ENCODE measurements around the gene NCF2.

The NCF2 gene

DNA sequence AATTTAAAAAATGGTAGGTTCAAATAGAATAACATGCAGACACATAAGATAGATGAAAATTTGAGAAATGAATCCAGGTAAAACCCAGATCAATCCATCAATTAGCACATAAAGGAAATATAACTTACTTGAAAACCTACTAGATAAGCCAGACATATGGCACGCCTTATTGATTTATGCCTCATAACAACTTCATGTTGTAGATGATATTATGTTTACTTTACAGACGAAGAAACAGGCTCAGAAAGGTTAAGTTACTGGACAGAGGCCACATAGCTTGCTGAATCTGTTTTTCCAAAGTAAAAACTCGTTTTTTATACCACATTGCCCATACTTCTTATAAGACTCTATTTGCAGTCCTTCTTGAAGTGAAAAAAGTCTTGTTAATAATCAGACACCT, 22.1 kb upstream of the NCF2 start:
- no peak overlapping the region for H3K4me3 ChIP-seq (ENCODE audit: low read depth, low read length)

DNA sequence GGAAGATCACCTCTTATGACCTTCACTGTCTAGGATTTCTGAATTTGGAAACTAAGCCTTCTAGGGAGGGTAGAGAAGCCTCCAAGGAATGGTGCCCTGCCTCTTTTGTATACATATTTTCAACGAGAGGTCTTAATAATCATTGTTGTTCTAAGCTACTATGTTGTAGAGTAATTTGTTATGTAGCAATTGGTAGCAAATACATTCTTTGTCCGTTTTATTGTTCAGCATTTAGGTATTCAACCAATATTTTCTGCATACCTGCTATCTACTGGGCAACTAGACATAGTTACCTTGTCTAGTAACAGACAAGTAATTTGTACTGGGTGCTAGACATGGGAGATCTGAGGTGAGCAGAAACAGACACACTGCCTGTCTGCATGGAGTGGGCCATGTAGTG, 20.8 kb upstream of the NCF2 start:
- H3K4me3 ChIP-seq (ENCODE audit: low read depth, low read length) = no peak overlapping the region

DNA sequence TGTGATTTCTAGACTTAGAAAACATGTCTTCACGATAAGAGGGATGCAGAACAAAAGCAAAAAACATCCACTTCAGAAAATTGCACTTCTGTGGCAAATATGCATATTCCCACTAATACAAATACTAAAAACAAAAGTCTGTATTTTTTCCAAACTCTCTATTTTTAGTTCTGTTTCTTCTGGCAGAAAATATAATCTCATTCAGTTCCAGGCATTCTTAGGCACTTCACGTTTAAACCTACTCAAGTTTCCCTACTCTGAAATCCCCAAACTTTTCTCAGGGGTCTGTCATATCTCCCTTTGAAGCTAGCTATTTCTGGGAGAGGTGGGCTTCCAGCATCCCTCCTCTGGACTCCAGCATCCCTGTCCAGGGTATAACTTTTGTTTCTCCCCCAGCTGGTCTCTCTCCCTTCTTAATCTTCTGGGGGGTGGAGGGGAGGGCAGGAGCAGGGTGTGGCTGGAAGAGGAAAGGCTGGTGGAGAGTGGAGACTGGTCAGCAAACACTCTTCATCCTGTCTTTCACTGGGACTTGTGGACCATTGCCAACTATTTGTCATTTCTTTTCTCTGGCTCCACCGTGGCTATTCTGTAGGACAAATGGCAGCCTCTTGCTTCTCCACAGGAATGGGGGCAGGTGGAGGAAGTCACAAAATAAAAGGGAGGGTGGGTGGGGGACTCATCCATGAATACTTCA, 19.6 kb upstream of the NCF2 start:
- H3K4me3 ChIP-seq (ENCODE audit: low read depth, low read length) = no peak overlapping the region

DNA sequence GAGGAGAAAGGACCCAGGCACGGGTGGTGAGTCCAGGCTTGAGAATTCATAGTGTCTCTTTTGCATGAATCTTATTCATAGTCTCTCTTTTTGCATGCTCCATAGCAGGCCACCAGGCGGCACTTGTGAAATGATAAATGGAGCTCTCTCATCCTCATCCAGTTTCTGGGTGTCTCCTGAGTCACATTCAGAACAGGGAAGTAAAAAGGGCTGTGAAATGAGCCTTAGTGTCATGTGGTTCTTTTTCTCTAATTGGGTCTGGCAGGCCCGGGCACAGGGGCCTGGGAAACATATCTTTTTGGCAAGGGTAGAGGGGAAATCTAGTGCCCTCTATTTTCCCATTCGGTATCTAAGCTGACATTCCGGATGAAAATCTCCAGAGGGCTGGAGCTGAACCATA, 19.1 kb upstream of the NCF2 start:
- H3K4me3 ChIP-seq (ENCODE audit: low read depth, low read length) = no peak overlapping the region

DNA sequence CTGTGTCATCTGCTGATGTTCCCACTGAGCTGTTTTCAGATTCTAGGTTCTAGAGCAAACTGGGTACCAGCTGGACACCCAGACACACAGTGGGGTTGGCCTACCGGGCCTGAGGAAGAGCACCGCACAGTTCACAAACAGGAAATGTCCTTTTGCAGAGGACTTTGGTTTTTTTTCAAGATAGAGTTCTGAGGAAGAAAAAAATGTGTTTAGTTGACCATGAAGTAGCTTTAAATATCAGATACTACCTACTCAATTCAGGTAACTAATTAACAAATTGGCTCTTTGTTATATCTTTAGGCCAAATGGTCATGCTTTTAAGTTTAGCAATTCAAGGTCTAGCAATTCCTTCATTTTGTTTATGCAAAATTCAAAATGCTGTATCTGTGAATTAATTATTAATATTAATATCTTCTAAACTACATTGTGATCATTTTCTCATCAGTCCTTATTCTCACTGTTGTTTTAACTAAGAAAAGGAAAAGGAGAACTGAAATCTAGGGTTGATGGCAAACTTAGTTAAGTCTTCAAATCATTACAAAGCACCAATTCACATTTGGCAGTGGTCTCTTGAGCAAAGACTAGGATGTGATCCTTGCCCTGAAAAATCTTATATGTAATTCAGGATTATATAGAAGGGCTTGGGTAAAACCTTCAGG, 17.2 kb upstream of the NCF2 start:
- H3K4me3 ChIP-seq (ENCODE audit: low read depth, low read length) = no peak overlapping the region

DNA sequence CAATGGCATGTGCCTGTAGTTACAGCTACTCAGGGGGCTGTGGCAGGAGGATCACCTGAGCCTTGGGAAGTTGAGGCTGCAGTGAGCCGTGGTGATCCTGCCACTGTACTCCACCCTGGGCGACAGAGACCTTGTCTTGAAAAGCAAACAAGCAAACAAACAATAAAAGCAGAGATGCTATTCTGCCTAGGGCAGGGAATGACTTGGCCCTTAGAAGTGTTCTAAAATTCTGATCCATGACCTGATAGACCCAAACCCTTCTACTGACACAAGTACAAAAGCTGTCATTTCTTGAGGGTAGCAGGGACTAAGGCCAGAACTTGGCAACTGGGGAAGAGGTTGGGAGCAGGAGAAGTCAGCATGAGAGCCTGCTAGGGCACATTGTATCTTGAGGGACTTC, 15.6 kb upstream of the NCF2 start:
- no peak overlapping the region for H3K4me3 ChIP-seq (ENCODE audit: low read depth, low read length)

DNA sequence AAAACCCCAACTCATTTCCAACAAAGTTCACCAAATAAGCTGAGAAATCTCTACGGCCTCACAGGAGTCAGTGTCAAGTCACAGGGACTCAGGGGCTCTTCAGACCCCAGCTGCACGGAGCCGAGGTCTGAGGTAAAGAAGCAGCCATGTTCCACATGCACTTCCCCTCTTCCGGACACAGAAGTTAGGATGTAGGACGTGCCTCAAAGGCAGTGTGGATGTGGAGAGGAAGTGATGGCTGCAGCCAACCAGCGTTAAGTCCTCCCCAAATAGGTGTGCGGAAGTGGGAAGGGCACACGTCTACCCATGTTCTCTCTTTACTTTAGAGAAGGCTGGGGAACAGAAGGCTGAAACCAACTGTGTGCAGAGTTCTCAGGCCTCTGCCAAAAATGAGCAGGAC, 14.6 kb upstream of the NCF2 start:
- H3K4me3 ChIP-seq (ENCODE audit: low read depth, low read length) = no peak overlapping the region

DNA sequence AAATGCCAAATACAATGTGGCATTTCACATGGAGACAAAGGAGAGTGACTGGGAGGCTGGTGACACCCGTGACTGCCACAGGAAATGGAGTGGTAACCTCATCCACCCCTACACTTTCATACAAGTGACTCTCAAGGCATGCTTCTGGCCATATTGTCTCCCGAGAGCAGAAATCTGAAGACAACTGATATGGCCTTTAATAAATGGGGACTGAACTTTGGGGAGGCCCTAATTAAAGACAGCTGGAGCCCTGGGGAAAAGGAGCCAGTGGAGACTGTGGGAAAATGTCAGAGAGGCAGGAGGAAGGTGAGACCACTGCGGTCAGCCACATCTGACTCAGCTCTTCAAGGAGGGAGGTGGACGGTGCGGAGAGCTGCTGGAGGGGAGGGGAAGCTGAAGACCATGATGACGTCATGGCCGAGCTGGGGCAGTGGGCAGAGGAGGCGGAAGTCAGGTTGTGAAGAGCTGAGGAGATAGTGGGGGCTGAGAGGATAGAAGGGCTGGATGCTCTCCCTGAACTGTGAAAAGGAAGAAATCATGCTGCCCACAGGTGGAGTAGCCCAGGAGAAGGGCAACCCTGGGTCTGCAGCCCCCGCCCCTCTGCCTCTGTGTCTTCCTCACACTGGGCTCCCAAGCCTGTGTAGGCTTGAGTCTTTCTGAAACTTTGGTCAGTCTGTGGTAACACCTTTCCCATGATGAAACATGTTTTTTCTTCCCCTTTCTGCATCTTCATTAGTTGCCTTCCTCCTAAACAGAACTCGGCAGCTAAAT, 14.0 kb upstream of the NCF2 start:
- no peak overlapping the region for H3K4me3 ChIP-seq (ENCODE audit: low read depth, low read length)

DNA sequence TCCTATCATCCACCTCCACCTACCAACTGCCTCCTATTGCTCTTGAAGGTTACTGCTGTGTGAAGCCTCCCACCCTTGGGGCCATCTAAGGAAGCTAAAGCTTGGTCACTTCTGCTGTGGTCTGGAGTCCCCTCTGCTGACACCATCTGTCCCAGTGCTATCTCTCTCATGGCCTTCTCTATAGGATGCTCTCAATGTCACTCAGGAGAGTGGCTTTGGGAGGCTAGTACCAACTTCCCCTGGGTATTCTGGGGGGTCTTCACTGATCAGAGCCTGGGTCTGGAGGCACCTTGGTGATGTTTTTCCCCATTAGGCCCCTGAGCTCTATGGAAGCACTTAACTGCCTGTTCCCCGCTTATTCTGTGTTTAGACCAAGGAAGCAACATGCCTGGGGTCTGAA, 12.3 kb upstream of the NCF2 start:
- H3K4me3 ChIP-seq (ENCODE audit: low read depth, low read length) = no peak overlapping the region

DNA sequence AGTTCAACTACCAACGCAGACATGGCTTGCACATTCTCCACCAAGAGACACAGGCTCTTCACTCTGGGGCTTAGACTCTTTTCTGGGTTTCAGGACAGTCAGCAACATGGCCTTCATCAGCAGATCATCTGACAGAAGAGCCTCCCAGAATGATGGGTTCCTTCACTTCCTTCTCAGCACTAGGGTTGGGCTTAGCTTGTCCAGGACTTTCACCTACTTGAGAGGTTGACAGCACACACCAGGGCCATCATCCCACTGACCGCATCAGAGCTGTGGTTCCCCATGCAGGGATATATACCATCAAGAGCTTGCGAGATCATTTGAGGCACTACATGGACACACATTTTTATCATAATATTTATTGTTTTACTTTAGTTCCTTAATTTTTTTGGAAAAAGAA, 10.4 kb upstream of the NCF2 start:
- H3K4me3 ChIP-seq (ENCODE audit: low read depth, low read length) = no peak overlapping the region

DNA sequence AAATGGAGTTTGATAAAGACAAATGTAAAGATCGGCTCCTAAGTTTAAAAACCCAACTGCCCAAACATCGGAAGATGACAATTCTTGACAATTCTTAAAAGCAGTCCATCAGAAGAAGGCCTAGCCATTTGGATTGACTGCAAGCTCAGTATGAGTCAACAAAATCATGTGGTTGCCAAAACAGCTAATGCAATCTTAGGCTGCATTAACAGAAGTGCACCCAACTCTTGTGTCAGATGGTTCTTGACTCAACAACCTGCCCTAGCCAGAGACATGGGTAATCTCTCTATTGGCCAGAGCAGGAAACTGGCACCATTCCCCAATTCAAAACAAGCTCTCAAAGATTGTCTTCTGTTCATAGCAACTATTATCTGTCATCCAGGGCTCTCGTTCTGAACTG, 9.9 kb upstream of the NCF2 start:
- no peak overlapping the region for H3K4me3 ChIP-seq (ENCODE audit: low read depth, low read length)

DNA sequence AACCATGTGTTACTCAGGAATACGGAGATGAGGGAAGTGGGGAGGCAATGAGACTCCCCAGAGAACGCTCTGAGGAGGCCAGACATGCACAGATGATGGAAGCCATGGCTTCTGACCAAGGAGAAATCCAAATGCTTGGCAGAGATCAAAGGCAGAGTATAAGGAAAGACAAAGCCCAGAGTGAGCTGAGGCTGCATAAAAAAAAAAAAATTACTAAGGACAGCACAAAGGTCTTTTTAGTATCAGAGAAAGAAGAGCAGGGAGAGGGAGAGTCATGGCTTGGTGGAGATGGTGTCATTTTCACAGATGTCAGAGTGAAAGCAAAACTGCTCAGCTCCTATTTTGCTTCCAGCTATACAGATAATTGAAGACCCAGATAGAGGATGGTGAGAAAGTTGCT, 8.1 kb upstream of the NCF2 start:
- H3K4me3 ChIP-seq (ENCODE audit: low read depth, low read length) = no peak overlapping the region

DNA sequence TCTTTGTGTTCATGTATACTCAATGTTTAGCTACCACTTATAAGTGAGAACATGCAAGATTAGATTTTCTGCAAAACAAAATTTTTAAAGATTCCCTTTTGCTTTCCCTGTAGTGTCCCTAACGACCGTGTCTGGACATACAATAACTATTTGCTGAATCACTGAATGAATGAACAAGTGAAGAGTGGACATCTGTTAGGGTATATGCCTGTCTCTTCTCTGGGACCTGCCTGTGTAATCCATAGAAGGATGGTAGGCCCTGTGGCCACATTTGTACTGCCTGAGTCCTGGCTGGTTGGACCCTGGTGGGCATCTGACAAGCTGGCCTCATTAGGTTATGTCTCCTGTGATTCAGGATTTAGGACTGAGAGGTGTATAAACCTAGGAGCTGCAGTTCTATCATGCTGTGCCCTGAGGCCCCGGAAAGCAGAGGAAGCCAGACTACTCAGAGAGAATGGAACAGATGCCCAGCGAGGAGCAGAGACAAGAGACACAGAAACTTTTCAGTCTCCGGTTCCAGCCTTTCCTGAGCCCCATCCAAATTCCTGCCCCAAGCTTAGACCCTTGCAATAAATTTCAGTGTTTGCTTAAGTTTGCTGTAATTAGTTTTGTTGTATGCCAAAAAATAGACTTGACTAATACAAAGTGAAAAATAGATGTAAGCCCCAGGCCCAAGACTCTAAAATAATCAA, 7.5 kb upstream of the NCF2 start:
- no peak overlapping the region for H3K4me3 ChIP-seq (ENCODE audit: low read depth, low read length)

DNA sequence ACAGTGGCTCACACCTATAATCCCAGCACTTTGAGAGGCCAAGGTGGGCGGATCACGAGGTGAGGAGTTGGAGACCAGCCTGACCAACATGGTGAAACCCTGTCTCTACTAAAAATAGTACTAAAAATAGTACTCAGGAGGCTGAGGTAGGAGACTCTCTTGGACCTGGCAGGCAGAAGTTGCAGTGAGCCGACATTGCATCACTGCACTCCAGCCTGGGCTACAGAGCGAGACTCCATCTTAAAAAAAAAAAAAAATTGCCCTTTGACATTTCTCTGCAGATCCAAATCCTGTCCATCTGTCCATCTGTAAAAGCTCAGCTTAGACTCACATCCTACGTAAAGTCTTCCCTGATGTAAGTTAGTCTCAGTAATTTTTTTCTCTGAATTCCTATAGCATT, 6.2 kb upstream of the NCF2 start:
- no peak overlapping the region for H3K4me3 ChIP-seq (ENCODE audit: low read depth, low read length)

DNA sequence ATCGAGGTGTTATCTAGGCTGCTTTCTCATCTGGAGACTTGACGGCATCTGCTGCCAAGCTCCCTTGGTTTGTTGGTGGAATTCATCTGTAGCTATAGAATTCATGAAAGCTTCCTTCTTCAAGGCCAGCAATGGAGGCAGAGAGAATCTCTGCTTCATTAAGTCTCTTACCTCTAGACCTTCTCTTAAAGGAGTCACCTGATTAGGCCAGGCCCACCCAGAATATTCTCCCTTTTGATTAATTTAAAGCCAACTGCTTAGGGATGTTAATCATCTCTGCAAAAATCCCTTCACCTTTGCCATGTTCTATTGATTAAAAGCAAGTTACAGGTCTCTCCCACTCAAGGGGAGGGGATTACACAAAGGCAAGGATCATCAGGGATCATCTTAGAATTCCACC, 5.3 kb upstream of the NCF2 start:
- no peak overlapping the region for H3K4me3 ChIP-seq (ENCODE audit: low read depth, low read length)

DNA sequence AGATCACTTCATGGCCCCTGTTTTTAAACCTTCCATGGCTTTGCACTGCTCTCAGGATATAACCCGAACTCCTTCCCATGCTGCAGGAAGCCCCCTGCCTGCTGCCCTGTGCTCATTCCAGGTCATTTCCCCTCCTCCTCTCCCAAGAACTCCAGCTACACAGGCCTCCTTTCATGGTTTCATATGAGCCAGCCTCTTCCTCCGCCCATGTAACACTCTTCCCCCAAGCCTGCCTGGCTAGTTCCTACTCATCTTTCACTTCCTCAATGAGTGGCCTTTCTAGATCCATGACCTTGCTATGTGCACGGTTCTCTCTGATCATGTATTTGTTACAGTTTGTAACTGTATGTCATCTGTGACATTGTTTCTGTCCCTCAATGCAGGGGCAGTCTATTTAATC, 3.1 kb upstream of the NCF2 start:
- H3K4me3 ChIP-seq (ENCODE audit: low read depth, low read length) = no peak overlapping the region

DNA sequence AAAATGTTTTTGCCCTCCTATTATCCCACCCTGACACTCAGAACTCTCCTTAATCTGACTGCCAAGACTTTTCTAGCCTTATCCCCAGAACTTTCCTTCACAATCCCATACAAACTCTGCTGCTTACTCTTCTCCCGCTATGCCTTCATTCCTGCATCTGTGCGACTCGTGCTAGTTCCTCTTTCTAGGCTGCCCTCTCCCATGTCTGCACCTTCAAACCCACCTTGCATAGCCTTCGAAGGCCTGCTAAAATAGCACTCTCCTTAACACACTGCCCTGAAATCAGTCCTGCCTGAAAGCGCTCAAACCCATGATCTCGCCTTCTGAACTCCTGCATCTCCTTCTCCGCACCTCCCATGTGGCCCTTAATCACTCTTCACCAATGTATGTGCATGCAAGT, 2.5 kb upstream of the NCF2 start:
- H3K4me3 ChIP-seq (ENCODE audit: low read depth, low read length) = no peak overlapping the region

DNA sequence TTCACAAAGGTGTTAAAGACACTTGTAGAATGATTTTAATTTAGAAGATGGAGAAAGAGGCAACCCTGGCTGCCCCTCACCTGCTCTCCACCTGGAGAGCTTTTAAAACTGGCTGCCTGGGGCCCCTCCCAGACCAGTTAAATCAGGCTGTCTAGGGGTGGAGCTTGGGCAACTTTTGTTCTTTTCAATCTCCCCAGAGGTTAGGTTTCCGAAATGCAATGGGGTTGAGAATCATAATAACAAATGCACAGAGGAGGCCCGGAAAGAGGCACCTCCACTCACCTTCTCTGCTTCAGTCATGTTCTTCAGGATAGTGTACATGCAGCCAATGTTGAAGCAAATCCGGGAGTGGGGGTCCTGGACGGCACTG, 400 bp downstream of the NCF2 start:
- no peak overlapping the region for H3K4me3 ChIP-seq (ENCODE audit: low read depth, low read length)

DNA sequence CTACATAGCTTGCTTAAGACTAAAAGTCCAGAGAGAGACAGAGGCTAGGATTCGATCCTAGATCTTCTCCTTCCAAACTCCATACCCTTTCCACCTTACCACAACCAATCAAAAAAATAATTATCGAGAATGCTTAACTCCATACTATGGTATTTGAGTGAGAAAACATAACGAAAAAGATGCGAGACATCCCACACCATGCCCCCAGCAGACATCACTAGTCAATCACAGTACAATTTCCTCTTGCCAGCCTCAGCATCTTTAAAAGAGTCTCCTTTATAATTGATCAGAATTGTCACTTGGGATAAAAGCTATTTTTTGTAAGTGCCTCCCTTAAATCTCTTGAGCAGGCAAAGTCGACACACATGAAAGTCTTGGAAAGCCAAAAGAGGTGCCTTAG, 875 bp downstream of the NCF2 start:
- no peak overlapping the region for H3K4me3 ChIP-seq (ENCODE audit: low read depth, low read length)

DNA sequence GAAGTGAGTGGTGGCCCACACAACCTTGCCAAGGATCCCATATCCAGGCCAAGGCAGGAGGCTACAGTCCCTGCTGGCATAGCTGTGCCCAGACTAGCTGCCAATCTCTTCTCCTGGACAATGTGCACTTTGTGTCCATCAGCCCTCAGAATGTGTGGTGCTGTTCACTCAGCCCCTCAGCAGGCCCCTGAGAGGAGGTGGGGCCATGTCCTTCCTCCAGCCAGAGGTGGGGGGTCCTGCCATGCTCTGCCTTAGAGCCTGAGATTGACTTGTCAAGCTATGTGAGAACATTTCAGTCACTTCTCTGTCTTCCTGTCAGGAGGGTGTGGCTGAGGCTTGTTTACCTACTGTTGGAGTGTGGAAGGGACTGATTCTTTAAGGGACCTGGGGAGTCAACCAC, 1.4 kb downstream of the NCF2 start:
- no peak overlapping the region for H3K4me3 ChIP-seq (ENCODE audit: low read depth, low read length)

DNA sequence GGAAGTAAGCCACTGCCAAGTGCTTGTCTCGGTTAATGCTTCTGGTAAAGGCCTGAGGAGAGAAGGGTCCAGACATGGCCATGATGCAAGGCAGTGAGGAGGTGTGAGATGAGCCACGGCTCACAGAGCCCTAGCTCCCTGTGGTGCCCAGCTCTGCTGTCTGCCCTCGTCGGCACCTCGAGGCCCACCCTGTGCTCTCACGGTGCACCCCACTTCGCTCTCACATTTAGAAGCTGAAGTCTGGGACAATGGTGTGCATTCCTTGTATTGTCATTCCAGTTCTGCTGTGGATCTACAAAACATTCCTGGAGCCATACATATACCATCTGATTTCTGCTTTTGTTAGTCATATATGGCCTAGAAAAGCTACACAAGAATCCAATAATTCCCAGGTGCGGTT, 3.3 kb downstream of the NCF2 start:
- H3K4me3 ChIP-seq (ENCODE audit: low read depth, low read length) = no peak overlapping the region

DNA sequence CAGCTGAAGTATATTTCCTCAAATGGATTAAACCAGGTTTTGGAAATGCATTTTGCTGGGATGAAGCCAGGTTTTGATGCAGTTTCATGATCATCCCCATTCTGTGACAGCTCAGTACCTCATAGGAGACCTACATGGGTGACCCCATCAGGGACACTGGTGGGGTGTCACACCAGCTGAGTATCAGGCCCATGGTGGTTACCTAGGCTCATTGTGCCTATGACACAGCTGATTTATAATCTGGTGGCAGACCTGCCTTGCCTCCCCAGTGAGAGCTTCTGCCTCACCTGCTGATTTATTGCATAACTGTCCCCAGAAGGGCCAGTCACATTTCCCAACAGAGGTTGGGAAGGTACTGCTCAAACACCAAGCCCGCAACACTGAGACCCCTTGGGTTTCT, 3.8 kb downstream of the NCF2 start:
- no peak overlapping the region for H3K4me3 ChIP-seq (ENCODE audit: low read depth, low read length)

Measured in iPS-11a (cell line).